K562 (cell line): Measurements from ENCODE around the gene ERC2.

Experiments
- BRCA1 ChIP-seq, 2 experiments: fragments of 450-650 bp in 1 of 2; sonication (generic) in 1 of 2; formaldehyde crosslinking in 1 of 2; IDR thresholded peaks; 2 replicates each; pipeline versions ENCODE4 v1.5.0 to v1.6.1; 2017 to 2020; ENCODE audit warnings: mild to moderate bottlenecking in 1 of 2, missing genetic modification reagents in 1 of 2
- CEBPB ChIP-seq: fragments of 450-650 bp; IDR thresholded peaks from 2 replicates; pipeline ENCODE4 v1.6.1; 2016; ENCODE audit warnings: missing genetic modification characterization, missing compliant biosample characterization
- CTCF ChIP-seq, 3 experiments: IDR thresholded peaks in 2 of 3; conservative IDR thresholded peaks in 1 of 3; 2 replicates each; pipeline ENCODE4 v1.5.1; 2011 to 2012; ENCODE audit warnings: low read length in 3 of 3, mild to moderate bottlenecking in 3 of 3, control low read depth in 2 of 3, improper control_type of control experiment in 1 of 3, inconsistent platforms in 1 of 3, low read depth in 1 of 3, mixed read lengths in 1 of 3, moderate library complexity in 1 of 3; ENCODE audit not compliant: insufficient read depth in 2 of 3
- ETV6 ChIP-seq, 3 experiments: fragments of 150-350 bp in 1 of 3; sonication (generic) in 1 of 3; formaldehyde crosslinking in 1 of 3; IDR thresholded peaks; 2 replicates each; pipeline versions ENCODE4 v1.6.1 to v1.8.0; 2014 to 2022; ENCODE audit warnings: borderline replicate concordance in 2 of 3, low read depth in 2 of 3, antibody characterized with exemption in 1 of 3, low read length in 1 of 3, mild to moderate bottlenecking in 1 of 3, missing genetic modification reagents in 1 of 3
- JUND ChIP-seq, 2 experiments: IDR thresholded peaks; 2 replicates in 1 of 2; 3 replicates in 1 of 2; pipeline ENCODE4 v1.6.1; 2011; ENCODE audit warnings: borderline replicate concordance in 2 of 2, low read depth in 2 of 2, low read length in 2 of 2, improper control_type of control experiment in 1 of 2, missing biosample characterization in 1 of 2, missing genetic modification characterization in 1 of 2, missing genetic modification reagents in 1 of 2
- NR2C2 ChIP-seq, 2 experiments: fragments of 200-800 bp in 1 of 2; sonication (Bioruptor generic) in 1 of 2; sonication (generic) in 1 of 2; formaldehyde crosslinking in 1 of 2; IDR thresholded peaks; 2 replicates each; pipeline versions ENCODE4 v1.6.1 to v1.8.0; 2016 to 2022; ENCODE audit warnings: mild to moderate bottlenecking in 1 of 2, missing compliant biosample characterization in 1 of 2, missing genetic modification characterization in 1 of 2, missing genetic modification reagents in 1 of 2
- PHB ChIP-seq: fragments of 250-450 bp; sonication (Bioruptor Pico); IDR thresholded peaks from 2 replicates; pipeline ENCODE4 v1.5.0; 2021
- POLR2A ChIP-seq: fragments of 450-650 bp; conservative IDR thresholded peaks from 2 replicates; pipeline ENCODE4 v1.6.1; 2016
- RAD51 ChIP-seq: fragments of 450-650 bp; IDR thresholded peaks from 2 replicates; pipeline ENCODE4 v1.7.1; 2016; ENCODE audit warnings: low read depth, mild to moderate bottlenecking, borderline replicate concordance
- ZKSCAN1 ChIP-seq: fragments of 150-350 bp; IDR thresholded peaks from 2 replicates; pipeline ENCODE4 v1.6.1; 2016; ENCODE audit warnings: low read depth, low read length
- ZNF24 ChIP-seq: fragments of 450-650 bp; IDR thresholded peaks from 2 replicates; pipeline ENCODE4 v1.6.1; 2016

GRCh38 chr3:56288258-56288657 is 180.0 kb downstream of the ERC2 start:
- no peak for TF ChIP-seq CTCF (IDR thresholded peaks at IDR 0.05 in 2 of 3, conservative IDR thresholded peaks at IDR 0.05 in 1 of 3; ENCODE audit: insufficient read depth in 2 of 3, low read depth in 1 of 3, low read length in 3 of 3)
- TF ChIP-seq POLR2A, result no peak
- no peak for TF ChIP-seq JUND (IDR thresholded peaks at IDR 0.05; ENCODE audit: borderline replicate concordance, low read depth, low read length)
- no peak for TF ChIP-seq JUND (tag; IDR thresholded peaks at IDR 0.05; ENCODE audit: borderline replicate concordance, low read depth, low read length)
- TF ChIP-seq BRCA1 (IDR thresholded peaks at IDR 0.05), result no peak
- TF ChIP-seq BRCA1 (CRISPR knock-in tag; IDR thresholded peaks at IDR 0.05), result no peak
- TF ChIP-seq CEBPB (tag), result no peak
- TF ChIP-seq ETV6 (IDR thresholded peaks at IDR 0.05; ENCODE audit: borderline replicate concordance in 1 of 2, low read depth in 2 of 2, low read length in 1 of 2), result no peak
- TF ChIP-seq ETV6 (CRISPR knock-in tag; IDR thresholded peaks at IDR 0.05; ENCODE audit: borderline replicate concordance), result no peak
- TF ChIP-seq NR2C2 (CRISPR knock-in tag; IDR thresholded peaks at IDR 0.05), result no peak
- no peak for TF ChIP-seq NR2C2 (tag; IDR thresholded peaks at IDR 0.05)
- TF ChIP-seq PHB (CRISPR knock-in tag), result no peak
- TF ChIP-seq RAD51, result no peak
- no peak for TF ChIP-seq ZNF24
- no peak for TF ChIP-seq ZKSCAN1
